WTC11 (cell line): ENCODE data around the gene FAM149B1. TPM values are rescaled to one million over a fixed set of nuclear protein-coding genes. Genes with fewer than 3 reads are reported as not detected.
A peak's percentile ranks its signal among the peaks of the same experiment; 100 is the strongest.

ENCODE experiments used
- ATAC-seq: fragments of 200-7000 bp; cut with Tn5 transposase; 2 replicates; pipeline ENCODE4 v1.10.0; 2021; ENCODE audit warnings: mild to moderate bottlenecking, moderate library complexity
- CTCF ChIA-PET: fragments of 300-600 bp; sonication (Branson Sonifier 250); formaldehyde crosslinking; loops from one replicate; lab custom pipeline; 2021; ENCODE audit warnings: antibody characterized with exemption; lab: Charles Lee
- POLR2A ChIA-PET: fragments of 350-600 bp; sonication (Branson Sonifier 250); formaldehyde crosslinking; loops from one replicate; lab custom pipeline; 2021; ENCODE audit warnings: antibody characterized with exemption; lab: Charles Lee
- DNase-seq: peaks from one replicate; pipeline ENCODE4 v3.0.0; 2021; ENCODE audit warnings: low spot score
- H3K27ac Mint-ChIP-seq: 2 replicates; pipeline ENCODE4 v1.8.0; 2021; ENCODE audit warnings: mixed read lengths
- H3K27me3 Mint-ChIP-seq: 2 replicates; pipeline ENCODE4 v1.8.0; 2021; ENCODE audit warnings: low read depth, mild to moderate bottlenecking, moderate library complexity, mixed read lengths
- H3K36me3 Mint-ChIP-seq: 2 replicates; pipeline ENCODE4 v1.8.0; 2021; ENCODE audit warnings: mixed read lengths
- H3K4me1 Mint-ChIP-seq: 2 replicates; pipeline ENCODE4 v1.8.0; 2022; ENCODE audit warnings: mixed read lengths
- H3K4me3 Mint-ChIP-seq: 2 replicates; pipeline ENCODE4 v1.8.0; 2021; ENCODE audit warnings: mild to moderate bottlenecking, moderate library complexity, mixed read lengths
- H3K9me3 Mint-ChIP-seq: 2 replicates; pipeline ENCODE4 v1.8.0; 2021; ENCODE audit warnings: mixed read lengths
- ATF2 ChIP-seq: sonication (generic); formaldehyde crosslinking; IDR thresholded peaks from 2 replicates; pipeline ENCODE4 v1.8.1; 2022; ENCODE audit warnings: low read depth, missing genetic modification reagents, borderline replicate concordance
- CREM ChIP-seq: sonication (generic); formaldehyde crosslinking; IDR thresholded peaks from 2 replicates; pipeline ENCODE4 v1.8.1; 2022; ENCODE audit warnings: mild to moderate bottlenecking, missing genetic modification reagents, moderate library complexity
- FOXK1 ChIP-seq: sonication (generic); formaldehyde crosslinking; IDR thresholded peaks from 2 replicates; pipeline ENCODE4 v1.8.0; 2022; ENCODE audit warnings: mild to moderate bottlenecking, moderate library complexity, missing genetic modification reagents
- GRHL2 ChIP-seq: fragments of 250-450 bp; sonication (Bioruptor Pico); IDR thresholded peaks from 2 replicates; pipeline ENCODE4 v1.8.0; 2022; ENCODE audit warnings: mild to moderate bottlenecking, moderate library complexity; ENCODE audit not compliant: insufficient replicate concordance, severe bottlenecking
- JAZF1 ChIP-seq: fragments of 250-450 bp; sonication (Bioruptor Pico); IDR thresholded peaks from 2 replicates; pipeline ENCODE4 v1.9.0; 2021; ENCODE audit warnings: moderate library complexity, mild to moderate bottlenecking, inconsistent platforms
- MAX ChIP-seq: sonication (generic); formaldehyde crosslinking; IDR thresholded peaks from 2 replicates; pipeline ENCODE4 v1.8.0; 2022; ENCODE audit warnings: mild to moderate bottlenecking, missing genetic modification reagents
- NR3C1 ChIP-seq: sonication (generic); formaldehyde crosslinking; conservative IDR thresholded peaks from 2 replicates; pipeline ENCODE4 v1.8.1; 2023; ENCODE audit warnings: low read depth, mild to moderate bottlenecking, missing genetic modification reagents
- OVOL2 ChIP-seq: fragments of 250-450 bp; sonication (Bioruptor Pico); IDR thresholded peaks from 2 replicates; pipeline ENCODE4 v1.9.0; 2021; ENCODE audit warnings: mild to moderate bottlenecking, borderline replicate concordance
- USF2 ChIP-seq: sonication (generic); formaldehyde crosslinking; IDR thresholded peaks from 2 replicates; pipeline ENCODE4 v1.8.1; 2023; ENCODE audit warnings: mild to moderate bottlenecking, missing genetic modification reagents, moderate library complexity
- ZNF121 ChIP-seq: sonication (generic); formaldehyde crosslinking; IDR thresholded peaks from 2 replicates; pipeline ENCODE4 v1.8.0; 2023; ENCODE audit warnings: missing genetic modification reagents
- ZNF416 ChIP-seq: fragments of 250-450 bp; sonication (Bioruptor Pico); IDR thresholded peaks from 2 replicates; pipeline ENCODE4 v1.9.0; 2021; ENCODE audit warnings: mild to moderate bottlenecking, inconsistent platforms
- ZNF425 ChIP-seq: fragments of 250-450 bp; sonication (Bioruptor Pico); conservative IDR thresholded peaks from 2 replicates; pipeline ENCODE4 v1.9.0; 2021; ENCODE audit warnings: mild to moderate bottlenecking
- ZNF532 ChIP-seq: fragments of 250-450 bp; sonication (Bioruptor Pico); IDR thresholded peaks from 2 replicates; pipeline ENCODE4 v1.9.0; 2021; ENCODE audit warnings: mild to moderate bottlenecking, borderline replicate concordance
- ZNF671 ChIP-seq: fragments of 250-450 bp; sonication (Bioruptor Pico); IDR thresholded peaks from 2 replicates; pipeline ENCODE4 v1.8.0; 2021; ENCODE audit warnings: mild to moderate bottlenecking
- total RNA-seq: library from RNA; stranded (reverse); gene quantifications from 3 replicates; pipeline ENCODE4 v1.2.3, GENCODE V29; 2021
- TF ChIP-seq, protein P1 (sequence below): sonication (generic); formaldehyde crosslinking; IDR thresholded peaks from 2 replicates; pipeline ENCODE4 v1.8.1; 2023; ENCODE audit warnings: mild to moderate bottlenecking, missing genetic modification reagents, moderate library complexity
- TF ChIP-seq, protein P2 (sequence below): sonication (generic); formaldehyde crosslinking; IDR thresholded peaks from 2 replicates; pipeline ENCODE4 v1.8.1; 2023; ENCODE audit warnings: mild to moderate bottlenecking, moderate library complexity, missing genetic modification reagents
- TF ChIP-seq, protein P3 (sequence below): sonication (generic); formaldehyde crosslinking; IDR thresholded peaks from 2 replicates; pipeline ENCODE4 v1.8.0; 2023; ENCODE audit warnings: missing genetic modification reagents
- TF ChIP-seq, protein P4 (sequence below): sonication (generic); formaldehyde crosslinking; IDR thresholded peaks from 2 replicates; pipeline ENCODE4 v1.8.1; 2023; ENCODE audit warnings: mild to moderate bottlenecking, missing genetic modification reagents
- TF ChIP-seq, protein P5 (sequence below): sonication (generic); formaldehyde crosslinking; IDR thresholded peaks from 2 replicates; pipeline ENCODE4 v1.8.1; 2022; ENCODE audit warnings: mild to moderate bottlenecking, moderate library complexity, missing genetic modification reagents

The FAM149B1 gene
- total RNA-seq, 1 experiment from 2014 or later, result 13.8 TPM

- H3K9me3 Mint-ChIP-seq, result peaks cover 7% of the 10 kb centered on the region
- CTCF ChIA-PET, result interaction anchor here (0.7 to 1.4 kb wide), 5 partner anchors 11 to 257 kb away, joined by 3 to 7 read pairs (median 3); partner anchors contain the start of gene P4HA1
- ATAC-seq (peak; percentile 85), DNase-seq (peak; percentile 92)
- peak within 1 kb of the TSS; percentile 95 for H3K4me3 Mint-ChIP-seq
- H3K36me3 Mint-ChIP-seq, result peaks cover 30% of the 10 kb centered on the region
- H3K4me1 Mint-ChIP-seq, result peaks cover 24% of the 10 kb centered on the region
- H3K27ac Mint-ChIP-seq, result peak within 1 kb of the TSS; percentile 98
- POLR2A ChIA-PET, result interaction anchor here (0.7 to 1.2 kb wide), 3 partner anchors 11 to 106 kb away, joined by 3 to 5 read pairs (median 3); partner anchors contain the start of genes CFAP70, ECD and FAM149B1
- H3K27me3 Mint-ChIP-seq, result no peaks in the 10 kb centered on the region
- TF ChIP-seq FOXK1 (CRISPR knock-in tag) (peak; percentile 96), JAZF1 (no peak), ZNF416 (no peak), CREM (CRISPR knock-in tag) (no peak; the same call in 1 of the 2 replicates), GRHL2 (CRISPR knock-in tag) (no peak), ZNF532 (no peak), ZNF121 (CRISPR knock-in tag) (no peak), NR3C1 (CRISPR knock-in tag) (no peak), OVOL2 (CRISPR knock-in tag) (no peak), ZNF671 (CRISPR knock-in tag) (no peak), ZNF425 (CRISPR knock-in tag) (no peak), MAX (CRISPR knock-in tag) (peak; percentile 89), USF2 (no peak), ATF2 (CRISPR knock-in tag) (no peak)
- TF ChIP-seq, protein P1, sequence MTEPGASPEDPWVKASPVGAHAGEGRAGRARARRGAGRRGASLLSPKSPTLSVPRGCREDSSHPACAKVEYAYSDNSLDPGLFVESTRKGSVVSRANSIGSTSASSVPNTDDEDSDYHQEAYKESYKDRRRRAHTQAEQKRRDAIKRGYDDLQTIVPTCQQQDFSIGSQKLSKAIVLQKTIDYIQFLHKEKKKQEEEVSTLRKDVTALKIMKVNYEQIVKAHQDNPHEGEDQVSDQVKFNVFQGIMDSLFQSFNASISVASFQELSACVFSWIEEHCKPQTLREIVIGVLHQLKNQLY (CRISPR knock-in tag), result no peak
- TF ChIP-seq, protein P2, sequence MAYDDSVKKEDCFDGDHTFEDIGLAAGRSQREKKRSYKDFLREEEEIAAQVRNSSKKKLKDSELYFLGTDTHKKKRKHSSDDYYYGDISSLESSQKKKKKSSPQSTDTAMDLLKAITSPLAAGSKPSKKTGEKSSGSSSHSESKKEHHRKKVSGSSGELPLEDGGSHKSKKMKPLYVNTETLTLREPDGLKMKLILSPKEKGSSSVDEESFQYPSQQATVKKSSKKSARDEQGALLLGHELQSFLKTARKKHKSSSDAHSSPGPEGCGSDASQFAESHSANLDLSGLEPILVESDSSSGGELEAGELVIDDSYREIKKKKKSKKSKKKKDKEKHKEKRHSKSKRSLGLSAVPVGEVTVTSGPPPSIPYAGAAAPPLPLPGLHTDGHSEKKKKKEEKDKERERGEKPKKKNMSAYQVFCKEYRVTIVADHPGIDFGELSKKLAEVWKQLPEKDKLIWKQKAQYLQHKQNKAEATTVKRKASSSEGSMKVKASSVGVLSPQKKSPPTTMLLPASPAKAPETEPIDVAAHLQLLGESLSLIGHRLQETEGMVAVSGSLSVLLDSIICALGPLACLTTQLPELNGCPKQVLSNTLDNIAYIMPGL, result peak; percentile 94
- TF ChIP-seq, protein P3, sequence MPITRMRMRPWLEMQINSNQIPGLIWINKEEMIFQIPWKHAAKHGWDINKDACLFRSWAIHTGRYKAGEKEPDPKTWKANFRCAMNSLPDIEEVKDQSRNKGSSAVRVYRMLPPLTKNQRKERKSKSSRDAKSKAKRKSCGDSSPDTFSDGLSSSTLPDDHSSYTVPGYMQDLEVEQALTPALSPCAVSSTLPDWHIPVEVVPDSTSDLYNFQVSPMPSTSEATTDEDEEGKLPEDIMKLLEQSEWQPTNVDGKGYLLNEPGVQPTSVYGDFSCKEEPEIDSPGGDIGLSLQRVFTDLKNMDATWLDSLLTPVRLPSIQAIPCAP (CRISPR knock-in tag), result no peak; the same call in 1 of the 2 replicates
- TF ChIP-seq, protein P4, sequence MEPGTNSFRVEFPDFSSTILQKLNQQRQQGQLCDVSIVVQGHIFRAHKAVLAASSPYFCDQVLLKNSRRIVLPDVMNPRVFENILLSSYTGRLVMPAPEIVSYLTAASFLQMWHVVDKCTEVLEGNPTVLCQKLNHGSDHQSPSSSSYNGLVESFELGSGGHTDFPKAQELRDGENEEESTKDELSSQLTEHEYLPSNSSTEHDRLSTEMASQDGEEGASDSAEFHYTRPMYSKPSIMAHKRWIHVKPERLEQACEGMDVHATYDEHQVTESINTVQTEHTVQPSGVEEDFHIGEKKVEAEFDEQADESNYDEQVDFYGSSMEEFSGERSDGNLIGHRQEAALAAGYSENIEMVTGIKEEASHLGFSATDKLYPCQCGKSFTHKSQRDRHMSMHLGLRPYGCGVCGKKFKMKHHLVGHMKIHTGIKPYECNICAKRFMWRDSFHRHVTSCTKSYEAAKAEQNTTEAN, result no peak
- TF ChIP-seq, protein P5, sequence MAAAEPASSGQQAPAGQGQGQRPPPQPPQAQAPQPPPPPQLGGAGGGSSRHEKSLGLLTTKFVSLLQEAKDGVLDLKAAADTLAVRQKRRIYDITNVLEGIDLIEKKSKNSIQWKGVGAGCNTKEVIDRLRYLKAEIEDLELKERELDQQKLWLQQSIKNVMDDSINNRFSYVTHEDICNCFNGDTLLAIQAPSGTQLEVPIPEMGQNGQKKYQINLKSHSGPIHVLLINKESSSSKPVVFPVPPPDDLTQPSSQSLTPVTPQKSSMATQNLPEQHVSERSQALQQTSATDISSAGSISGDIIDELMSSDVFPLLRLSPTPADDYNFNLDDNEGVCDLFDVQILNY (CRISPR knock-in tag), result peak; percentile 45; the same call in 1 of the 2 replicates
Observed at GRCh38 chr10:73252445-73253224, 84.7 kb downstream of the FAM149B1 start, which contains the start of gene MRPS16. TSS of gene MRPS16 (minus strand) at chr10:73252644. CDS start at chr10:73252482, 162 bp downstream.
